H1 (cell line): ENCODE measurements around the gene CD53.

Experiments used
- CHD2 ChIP-seq: IDR thresholded peaks from 2 replicates; pipeline ENCODE4 v1.6.1; 2012; ENCODE audit warnings: low read length, improper control_type of control experiment
- EGR1 ChIP-seq: IDR thresholded peaks from 2 replicates; pipeline ENCODE4 v1.6.1; 2011; ENCODE audit warnings: low read depth, low read length, borderline replicate concordance
- EZH2 ChIP-seq: fragments of 200-600 bp; sonication (generic); IDR thresholded peaks from 2 replicates; pipeline ENCODE4 v1.7.1; 2012; ENCODE audit warnings: low read depth, mild to moderate bottlenecking, moderate library complexity, low read length, inconsistent platforms; ENCODE audit not compliant: severe bottlenecking
- POLR2A ChIP-seq, 2 experiments: IDR thresholded peaks; 1 replicate in 1 of 2; 2 replicates in 1 of 2; pipeline ENCODE4 v1.6.1; 2011; ENCODE audit warnings: low read depth in 2 of 2, low read length in 2 of 2, mild to moderate bottlenecking in 2 of 2; ENCODE audit errors: control extremely low read depth in 1 of 2
- RAD21 ChIP-seq, 2 experiments: IDR thresholded peaks in 1 of 2; conservative IDR thresholded peaks in 1 of 2; 2 replicates each; pipeline ENCODE4 v1.6.1; 2011; ENCODE audit warnings: low read depth in 2 of 2, low read length in 2 of 2, improper control_type of control experiment in 1 of 2, inconsistent platforms in 1 of 2, mild to moderate bottlenecking in 1 of 2, moderate library complexity in 1 of 2
- SP1 ChIP-seq: IDR thresholded peaks from 2 replicates; pipeline ENCODE4 v1.6.1; 2011; ENCODE audit warnings: low read depth, low read length
- SRF ChIP-seq: IDR thresholded peaks from 2 replicates; pipeline ENCODE4 v1.6.1; 2011; ENCODE audit warnings: mild to moderate bottlenecking, low read depth, low read length, moderate library complexity
- TBP ChIP-seq: IDR thresholded peaks from 2 replicates; pipeline ENCODE4 v1.6.1; 2011; ENCODE audit warnings: low read depth, low read length, improper control_type of control experiment
- TF ChIP-seq, protein P1 (sequence below): IDR thresholded peaks from 2 replicates; pipeline ENCODE4 v1.6.1; 2012; ENCODE audit warnings: inconsistent platforms
- TF ChIP-seq, protein P2 (sequence below), 3 experiments: IDR thresholded peaks; 1 replicate in 2 of 3; 2 replicates in 1 of 3; pipeline versions ENCODE4 v1.5.1 to v1.6.1; 2011; ENCODE audit warnings: low read length in 3 of 3, mild to moderate bottlenecking in 3 of 3, inconsistent platforms in 2 of 3, low read depth in 1 of 3, moderate library complexity in 1 of 3; ENCODE audit not compliant: insufficient read depth in 1 of 3; ENCODE audit errors: control extremely low read depth in 1 of 3

DNA sequence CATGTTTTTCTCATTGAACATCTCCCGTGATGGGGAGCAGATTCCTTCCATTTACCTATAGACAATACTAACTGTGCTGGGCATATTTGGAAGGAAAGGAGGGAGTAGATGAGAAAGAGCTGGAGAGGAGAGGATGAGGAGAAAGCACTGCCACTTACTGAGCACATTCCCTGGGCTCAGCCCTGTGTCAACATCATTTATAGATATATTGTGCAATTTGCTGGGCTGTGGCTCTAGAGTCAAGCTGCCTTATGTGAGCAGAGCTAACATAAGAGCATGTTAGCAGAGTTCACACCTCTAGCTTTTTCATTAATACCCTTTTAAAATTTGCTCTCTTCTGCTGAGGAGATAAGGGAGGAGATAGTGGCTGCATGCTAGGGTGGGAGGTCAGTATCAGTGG, 22.3 kb upstream of the CD53 start:
- TF ChIP-seq EZH2 (no peak), EGR1 (no peak), POLR2A (IDR thresholded peaks at IDR 0.05; ENCODE audit: control extremely low read depth in 1 of 2, low read depth in 2 of 2, low read length in 2 of 2) (no peak), CHD2 (no peak), RAD21 (IDR thresholded peaks at IDR 0.05 in 1 of 2, conservative IDR thresholded peaks at IDR 0.05 in 1 of 2; ENCODE audit: low read depth in 2 of 2, low read length in 2 of 2) (no peak), TBP (no peak), SP1 (no peak), SRF (no peak)
- TF ChIP-seq, protein P1, sequence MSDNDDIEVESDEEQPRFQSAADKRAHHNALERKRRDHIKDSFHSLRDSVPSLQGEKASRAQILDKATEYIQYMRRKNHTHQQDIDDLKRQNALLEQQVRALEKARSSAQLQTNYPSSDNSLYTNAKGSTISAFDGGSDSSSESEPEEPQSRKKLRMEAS, result no peak
- TF ChIP-seq, protein P2, sequence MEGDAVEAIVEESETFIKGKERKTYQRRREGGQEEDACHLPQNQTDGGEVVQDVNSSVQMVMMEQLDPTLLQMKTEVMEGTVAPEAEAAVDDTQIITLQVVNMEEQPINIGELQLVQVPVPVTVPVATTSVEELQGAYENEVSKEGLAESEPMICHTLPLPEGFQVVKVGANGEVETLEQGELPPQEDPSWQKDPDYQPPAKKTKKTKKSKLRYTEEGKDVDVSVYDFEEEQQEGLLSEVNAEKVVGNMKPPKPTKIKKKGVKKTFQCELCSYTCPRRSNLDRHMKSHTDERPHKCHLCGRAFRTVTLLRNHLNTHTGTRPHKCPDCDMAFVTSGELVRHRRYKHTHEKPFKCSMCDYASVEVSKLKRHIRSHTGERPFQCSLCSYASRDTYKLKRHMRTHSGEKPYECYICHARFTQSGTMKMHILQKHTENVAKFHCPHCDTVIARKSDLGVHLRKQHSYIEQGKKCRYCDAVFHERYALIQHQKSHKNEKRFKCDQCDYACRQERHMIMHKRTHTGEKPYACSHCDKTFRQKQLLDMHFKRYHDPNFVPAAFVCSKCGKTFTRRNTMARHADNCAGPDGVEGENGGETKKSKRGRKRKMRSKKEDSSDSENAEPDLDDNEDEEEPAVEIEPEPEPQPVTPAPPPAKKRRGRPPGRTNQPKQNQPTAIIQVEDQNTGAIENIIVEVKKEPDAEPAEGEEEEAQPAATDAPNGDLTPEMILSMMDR (IDR thresholded peaks at IDR 0.05; ENCODE audit: control extremely low read depth in 1 of 3, insufficient read depth in 1 of 3, low read depth in 1 of 3, low read length in 3 of 3), result no peak
